Embryonic facial prominence (tissue), 1 donor: ENCODE measurements around the gene EVPL.
"Not testable (repeated sequence)": the region's sequence is repeated elsewhere in the genome, so short reads cannot be mapped to it uniquely, and the experiment has no call there.

Experiments used
- DNase-seq: peaks from one replicate; pipeline ENCODE4 v3.0.0-alpha.2; 2016; ENCODE audit errors: extremely low spot score

Gene EVPL

DNA sequence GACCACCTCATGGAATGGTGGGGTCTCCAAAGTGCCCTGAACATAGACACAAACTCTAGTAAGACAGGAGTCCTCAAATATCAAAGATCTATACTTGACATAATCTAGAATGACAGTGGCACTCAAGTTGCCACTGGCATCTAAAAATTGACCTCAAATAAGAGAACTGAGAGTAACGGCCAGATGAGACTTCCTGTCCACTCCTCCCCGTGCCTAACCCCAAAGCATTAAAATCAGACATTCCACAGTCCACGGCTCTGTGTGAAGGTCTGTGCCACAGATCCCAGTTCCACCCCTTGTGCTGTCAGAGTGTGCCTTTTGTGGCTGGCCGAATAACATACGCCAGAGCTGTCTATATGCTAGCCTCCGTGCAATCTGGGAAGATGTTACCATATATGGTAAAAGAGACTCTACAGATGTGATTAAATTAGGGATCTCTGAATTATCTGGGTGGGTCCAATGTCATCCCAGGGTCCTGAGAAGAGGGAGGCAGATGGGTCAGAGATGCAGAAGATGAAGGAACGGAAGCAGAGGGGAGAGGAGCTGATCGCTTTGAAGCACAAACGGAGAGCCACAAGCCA is 21.0 kb upstream of the EVPL start:
- DNase-seq, result no peak

DNA sequence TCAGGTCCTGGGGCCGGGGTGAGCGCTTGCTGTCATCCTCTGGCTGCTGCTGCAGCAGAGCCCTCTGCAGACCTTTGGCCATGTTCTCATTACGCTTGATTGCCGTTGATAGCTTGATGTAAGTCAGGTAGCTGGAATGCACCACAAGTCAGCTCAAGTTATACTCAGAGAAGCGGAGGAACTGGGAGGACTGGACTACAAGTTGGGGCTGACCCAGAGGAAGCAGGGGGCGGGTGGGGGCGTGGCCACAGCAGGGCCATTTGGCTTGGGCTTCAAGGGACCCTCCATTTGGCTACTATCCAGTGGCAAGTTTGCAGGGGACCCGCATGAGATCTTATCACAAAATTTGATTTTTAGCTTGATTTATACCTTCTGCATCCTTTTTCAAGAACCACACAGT is 19.0 kb upstream of the EVPL start:
- no peak for DNase-seq

DNA sequence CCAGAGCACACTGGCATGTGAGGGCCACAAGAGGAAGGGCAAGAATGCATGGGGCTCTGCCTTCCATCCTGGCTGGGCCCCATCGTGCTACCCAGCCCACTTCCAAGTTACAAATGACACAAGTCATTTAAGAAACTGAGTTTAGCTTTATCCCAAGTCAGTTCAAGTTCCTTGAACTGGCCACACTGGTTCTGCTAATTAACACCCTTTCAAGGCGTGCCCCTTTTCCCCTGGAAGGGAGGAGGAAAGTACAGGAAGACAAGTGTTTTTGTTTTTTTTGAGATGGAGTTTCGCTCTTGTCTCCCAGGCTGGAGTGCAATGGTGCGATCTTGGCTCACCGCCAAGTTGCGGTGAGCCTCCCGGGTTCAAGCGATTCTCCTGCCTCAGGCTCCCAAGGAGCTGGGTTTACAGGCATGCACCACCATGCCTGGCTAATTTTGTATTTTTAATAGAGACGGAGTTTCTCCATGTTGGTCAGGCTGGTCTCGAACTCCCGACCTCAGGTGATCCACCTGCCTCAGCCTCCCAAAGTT is 17.4 kb upstream of the EVPL start:
- not testable (repeated sequence) for DNase-seq

DNA sequence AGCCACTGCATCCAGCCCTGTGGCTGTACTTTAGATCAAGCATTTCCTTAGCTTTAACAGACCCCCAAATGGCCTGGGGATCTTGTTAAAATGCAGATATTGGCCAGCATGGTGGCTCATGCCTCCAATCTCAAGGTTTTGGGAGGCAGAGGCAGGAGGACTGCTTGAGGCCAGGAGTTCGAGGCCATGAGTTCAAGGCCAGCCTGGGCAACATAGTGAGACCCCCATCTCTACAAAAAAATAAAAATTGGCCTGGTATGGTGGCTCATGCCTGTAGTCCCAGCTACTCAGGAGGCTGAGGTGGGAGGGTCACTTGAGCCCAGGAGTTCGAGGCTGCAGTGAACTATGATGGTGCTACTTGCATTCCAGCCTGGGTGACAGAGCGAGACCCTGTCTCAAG is 15.8 kb upstream of the EVPL start:
- DNase-seq, result not testable (repeated sequence)

DNA sequence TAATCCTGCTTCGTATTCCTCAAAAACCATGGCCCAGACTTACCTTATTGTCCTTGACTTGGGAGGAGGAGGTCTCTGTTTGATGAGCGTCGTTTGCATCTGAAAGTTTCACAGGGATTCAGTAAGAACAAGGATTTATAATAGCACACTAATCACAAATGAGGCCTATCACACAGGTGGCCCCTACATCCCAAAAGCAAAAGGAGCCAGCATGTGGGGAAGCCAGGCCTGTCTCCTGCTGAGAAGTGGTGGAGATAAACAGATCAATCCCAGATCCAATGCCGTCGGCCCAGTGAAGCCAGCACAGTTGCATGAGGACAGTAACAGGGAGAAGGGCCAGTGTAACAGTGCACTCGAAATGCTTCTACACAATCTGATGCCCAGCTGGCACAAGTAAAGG is 13.3 kb upstream of the EVPL start:
- no peak for DNase-seq

DNA sequence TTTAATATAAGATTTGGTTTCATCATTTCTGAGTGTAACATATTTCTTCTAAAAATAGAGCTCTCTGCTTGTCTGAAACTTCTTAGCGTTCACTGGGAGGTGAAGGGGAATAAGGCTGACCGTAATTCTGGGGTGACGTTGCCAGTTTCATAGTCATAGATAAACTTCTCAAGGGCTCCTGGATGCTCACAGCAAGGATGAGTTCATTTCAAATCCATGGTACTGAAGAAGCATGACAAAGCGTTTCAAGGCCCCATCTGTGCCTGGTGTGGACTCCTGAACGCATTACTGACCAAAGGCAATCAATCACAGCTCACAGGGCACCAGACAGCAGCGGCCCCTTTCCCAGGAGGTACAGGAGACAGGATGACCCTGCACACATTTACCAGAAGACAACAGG is 12.0 kb upstream of the EVPL start:
- DNase-seq, result no peak

DNA sequence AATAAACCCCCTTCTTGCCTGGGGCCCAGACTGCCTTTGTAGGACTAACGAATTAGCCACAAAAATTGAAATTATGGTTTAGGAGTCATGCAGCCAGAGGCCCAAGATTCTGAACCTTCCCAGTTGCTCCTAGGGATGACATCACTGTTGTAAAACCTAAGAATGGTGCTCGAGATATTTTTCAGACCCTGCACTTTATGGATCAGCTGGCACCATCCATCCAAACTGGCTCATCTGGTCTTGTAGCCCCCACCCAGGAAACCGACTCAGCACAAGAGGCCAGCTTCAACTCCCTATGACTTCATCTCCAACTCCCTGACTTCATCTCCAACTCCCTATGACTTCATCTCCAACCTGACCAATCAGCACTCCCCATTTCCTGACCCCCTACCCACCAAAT is 10.9 kb upstream of the EVPL start:
- DNase-seq, result no peak

DNA sequence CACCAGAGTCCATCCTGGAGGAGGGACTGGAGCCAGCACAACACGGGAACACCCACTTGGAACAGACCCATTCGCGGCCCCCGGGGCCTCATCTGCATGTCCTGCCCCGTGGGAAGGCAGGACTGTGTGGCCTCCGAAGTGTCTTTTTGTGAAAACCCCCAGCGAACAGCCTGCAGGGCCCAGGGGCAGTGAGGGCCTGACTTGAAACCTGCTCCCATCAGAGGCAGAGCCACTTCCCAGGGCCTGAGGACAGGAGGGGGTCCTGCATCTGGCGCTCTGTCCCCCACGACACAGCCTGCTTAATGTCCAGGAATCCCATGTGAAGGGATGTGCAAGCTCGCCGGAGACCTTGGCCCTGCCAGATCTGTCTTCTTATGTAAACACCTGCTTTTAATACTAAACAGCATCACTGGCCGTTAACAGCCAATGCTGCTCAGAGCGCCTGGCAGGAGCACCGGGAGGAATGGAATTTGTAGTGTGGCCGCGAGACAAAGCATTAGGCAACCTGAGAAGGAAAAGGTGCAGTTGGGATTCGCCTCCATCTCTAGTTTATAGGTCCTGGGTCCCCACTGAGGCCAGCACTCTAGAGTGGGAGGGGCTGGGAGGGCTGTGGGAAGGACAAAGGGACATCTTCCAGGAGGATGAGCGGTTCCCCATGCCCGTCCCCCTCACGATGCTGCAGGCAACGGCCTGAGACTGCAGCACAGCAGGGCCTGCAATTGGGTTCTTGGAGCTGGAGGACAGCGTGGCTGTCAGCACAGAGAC is 9.6 kb upstream of the EVPL start:
- no peak for DNase-seq

DNA sequence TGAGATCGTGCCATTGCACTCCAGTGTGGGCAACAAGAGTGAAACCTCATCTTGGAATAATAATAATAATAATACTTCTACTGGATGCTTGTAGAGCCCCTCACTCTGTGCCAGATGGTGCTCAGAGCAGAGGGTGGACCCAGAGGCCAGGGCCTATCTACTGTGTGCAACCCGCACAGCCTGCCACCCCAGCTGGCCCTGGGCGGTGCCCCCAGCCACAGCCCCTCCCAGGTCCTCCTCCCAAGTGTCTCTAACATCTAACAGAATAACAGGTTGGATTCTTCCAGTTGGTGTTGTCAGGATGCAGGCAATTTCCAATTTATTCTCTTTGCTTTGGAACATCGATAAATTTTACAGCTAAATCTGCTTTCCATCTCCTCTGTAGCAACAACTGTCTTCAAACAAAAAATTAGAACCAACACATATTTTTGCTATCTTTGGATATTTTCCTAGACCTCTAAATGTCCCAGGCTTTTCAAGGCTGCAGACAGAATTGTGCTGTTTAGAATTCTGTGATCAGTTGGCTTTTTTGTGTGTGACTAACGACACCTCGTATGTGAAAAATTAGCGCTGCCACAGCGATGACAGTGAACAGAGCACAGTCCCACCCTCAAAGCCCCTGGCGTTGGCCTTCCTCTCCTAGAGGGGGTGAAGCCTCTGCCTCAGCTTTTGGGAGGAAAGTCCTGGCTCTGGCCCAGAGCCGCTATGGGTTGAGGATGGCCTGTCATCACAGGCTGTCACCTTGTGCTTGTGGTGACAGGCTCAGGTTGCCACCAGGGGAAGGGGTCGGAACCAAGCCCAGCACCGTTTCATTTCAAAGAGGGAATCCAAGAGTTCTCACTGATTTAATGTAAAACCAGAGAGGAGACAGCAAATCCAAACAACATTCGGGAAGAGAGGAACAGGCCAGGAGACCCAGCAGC is 7.6 kb upstream of the EVPL start:
- no peak for DNase-seq

DNA sequence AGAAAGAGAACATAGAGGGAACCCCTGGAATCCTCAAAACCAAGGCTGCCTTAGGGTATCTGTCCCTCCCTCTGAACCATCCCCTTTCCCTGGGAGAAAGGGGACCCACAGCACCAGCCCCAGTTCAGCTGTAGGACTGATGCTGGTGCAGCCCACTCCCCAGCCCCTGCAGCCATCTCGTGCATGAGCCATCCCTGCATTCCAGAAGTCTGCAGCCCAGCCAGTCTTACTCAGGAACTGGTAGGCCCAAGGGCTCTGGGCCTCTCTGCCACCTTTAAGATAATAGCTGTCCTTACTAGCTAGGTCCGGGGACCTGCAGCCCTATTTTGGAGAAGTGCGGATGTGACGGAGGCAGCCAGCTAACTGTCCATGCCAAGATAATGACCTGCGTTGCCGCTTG is 6.0 kb upstream of the EVPL start:
- no peak for DNase-seq

DNA sequence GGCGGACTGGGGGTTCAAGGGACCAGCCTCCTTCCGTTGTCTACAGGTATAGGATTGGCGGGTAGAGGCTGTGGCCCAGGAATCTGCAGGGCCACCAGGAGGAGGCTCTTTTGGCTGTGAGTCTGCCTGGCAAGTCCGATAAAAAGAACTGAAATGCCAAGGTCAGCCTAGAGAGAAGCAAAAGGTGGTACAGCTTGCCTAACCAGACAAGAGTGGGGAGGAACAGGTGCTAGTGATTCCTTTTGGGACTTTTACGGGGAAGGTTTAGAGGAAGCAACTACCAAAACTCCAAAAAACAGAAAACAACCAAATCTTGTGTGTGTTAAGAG is 5.6 kb upstream of the EVPL start:
- DNase-seq, result no peak

DNA sequence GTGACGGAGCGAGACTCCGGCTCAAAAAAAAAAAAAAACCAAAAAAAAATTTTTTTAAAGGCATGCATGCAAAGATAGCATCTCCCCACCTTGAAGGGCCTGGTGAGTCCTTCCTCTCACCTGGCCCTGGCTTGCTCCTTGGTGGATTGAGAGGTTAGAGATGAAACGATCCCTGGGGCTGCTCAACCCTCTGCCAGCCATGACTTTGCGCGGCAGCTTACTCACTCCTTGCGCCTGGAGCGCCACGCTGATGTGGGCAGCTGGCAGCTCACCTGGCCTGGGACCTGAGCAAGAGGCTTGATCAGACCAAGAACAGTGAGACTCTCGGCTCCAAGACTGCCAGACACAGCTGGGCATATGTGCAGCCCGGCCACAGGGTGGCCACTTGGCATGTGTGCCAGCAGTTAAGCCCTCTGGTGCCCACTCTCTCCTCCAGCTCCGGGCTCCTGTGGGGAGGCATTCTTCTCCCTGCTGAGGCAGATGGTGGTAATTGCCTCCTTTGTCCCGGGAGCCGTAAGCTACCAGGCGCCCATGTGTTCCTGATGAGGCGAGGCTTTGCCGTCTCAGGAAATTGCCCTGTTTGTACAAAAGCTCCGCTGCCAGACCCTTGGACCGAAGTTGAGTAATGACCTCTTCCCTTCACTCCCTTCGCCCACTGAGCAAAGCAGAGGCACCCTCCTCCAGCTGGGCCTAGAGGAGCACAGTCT is 5.1 kb upstream of the EVPL start:
- no peak for DNase-seq

DNA sequence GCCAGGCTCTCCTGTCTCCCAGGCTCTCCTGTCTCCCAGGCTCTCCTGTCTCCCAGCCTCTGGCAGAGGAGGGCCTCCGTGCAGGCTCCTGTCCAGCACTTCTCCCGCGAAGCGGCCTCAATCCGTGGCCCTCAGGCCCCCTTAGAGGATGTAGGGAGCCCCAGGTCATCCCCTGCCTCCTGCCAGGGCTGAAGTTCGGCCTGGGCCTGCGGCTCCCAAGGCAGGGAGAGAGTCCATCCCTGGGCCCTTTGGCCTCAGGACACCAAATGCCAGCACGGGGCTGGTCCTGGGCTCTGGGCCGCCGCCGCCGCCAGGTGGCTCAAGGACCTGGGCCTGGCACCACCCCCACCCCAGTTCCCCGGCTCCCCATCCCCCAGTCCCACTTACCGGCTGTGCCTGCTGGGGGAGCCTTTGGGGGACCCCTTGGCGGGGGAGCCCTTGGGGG is 370 bp downstream of the EVPL start:
- no peak for DNase-seq

DNA sequence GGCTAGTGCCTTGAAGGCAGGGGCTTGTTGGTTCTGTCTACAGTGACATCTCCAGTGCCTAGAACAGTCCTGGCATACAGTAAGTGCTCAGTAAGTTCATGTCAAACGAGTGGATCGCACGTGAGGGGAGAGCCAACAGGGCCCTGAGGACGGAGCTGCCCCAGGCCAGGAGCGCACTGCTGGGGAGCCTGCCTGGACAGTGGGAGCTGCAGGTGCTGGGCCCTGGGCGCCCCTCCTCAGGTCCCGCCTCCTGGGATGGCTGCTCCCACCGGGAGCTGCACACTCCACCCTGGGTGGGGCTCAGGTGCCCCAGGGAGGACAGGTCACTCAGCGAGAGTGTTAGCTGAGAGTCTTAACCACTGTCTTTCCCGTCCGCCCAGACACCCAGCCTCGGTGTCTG is 1.8 kb downstream of the EVPL start:
- DNase-seq, result no peak

DNA sequence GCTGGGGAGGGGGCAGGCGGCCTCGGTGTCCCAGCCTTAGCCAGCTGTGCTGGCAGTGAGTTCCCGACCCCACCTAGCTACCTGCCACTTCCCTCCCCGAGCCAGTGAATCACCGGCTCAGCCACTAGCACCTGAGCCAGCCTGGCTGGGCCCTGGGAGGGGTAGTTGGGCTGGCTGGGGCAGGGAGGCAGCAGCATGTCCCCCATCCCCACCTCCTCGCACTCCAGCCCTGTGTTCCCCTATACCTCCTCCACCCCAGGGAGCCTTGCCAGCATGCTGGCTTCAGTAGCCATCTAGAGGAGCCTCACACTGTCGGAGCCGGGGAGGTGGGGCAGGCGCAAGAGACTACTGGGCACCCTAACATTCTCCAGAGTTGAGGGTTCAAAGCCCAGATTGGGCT is 2.8 kb downstream of the EVPL start:
- no peak for DNase-seq

DNA sequence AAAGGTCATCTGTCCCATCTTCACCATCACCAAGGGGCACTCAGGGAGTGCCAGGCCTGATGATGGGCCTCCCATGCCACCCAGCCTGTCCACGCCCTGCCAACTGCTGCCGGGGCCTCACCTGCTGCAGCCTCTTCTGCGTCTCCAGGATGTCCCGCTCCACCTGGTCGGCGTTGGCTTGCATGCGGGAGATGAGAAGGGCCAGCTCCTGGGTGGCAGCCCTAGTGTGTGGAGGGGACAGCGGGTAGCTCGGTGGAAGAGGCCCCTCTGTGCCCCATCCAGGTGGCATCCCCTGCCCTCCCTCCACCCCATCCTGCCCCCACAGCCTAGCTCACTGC is 3.2 kb downstream of the EVPL start:
- no peak for DNase-seq

DNA sequence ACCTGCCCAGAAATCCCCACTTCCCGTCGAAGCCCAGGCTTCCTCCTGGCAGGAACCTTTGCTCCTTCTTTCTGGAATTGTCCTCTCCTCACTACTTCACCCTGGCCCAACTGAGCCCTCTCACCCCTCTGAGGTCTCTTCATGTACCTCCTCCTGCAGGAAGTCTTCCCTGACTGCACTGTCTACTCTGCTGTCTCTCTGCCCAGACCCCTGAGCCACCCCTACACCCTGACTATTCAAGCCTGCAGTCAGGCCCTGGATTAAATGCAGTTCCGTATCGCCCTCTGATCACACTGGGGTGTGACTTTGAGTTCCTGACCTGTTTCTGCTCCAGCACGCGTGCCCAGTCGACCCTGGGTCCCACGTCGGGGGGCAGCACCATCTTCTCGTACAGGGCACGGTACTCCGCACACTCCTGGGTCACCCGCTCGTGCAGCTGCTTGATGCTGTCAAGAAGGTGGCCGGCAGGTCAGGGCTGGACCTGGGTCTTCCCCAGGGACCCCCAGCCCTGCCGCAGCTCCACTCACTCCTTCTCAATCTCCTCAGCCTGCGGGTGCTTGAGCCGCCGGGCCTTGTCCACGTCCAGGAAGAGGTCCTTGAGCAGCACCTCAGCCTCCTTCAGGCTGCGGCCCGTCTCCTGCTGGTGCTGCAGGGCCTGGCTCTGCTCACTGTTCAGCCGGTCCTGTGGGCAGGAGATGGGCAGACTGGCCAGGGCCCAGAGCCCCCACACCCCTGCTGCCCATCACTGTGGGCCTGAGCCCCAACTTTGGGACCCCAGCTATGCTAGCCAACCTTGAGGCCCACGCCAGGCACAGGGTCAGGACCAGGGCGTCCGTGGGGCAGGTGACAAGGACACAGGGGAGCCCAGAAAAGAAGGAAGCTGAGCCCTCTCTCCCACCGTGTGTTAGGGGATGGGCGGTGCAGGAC is 3.9 kb downstream of the EVPL start:
- no peak for DNase-seq

DNA sequence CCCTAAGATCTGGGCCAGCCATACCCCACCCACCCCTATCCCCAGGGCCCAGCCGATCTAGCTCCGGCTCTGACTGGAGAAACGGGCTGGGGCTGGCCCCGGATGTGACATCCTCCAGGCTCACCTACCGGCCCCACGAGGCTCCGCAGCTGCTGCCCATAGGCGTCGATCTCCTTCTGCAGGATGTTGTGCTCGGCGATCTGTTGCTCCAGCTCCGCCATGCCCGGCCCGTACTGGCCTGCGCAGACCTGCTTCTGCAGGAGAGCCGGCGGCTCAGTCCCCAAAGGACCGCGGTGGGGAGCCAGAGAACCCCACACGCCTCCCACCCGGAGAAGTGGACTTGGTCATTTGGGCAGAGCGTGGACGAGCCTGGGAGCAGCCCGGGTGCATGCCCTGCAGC is 4.8 kb downstream of the EVPL start:
- no peak for DNase-seq

DNA sequence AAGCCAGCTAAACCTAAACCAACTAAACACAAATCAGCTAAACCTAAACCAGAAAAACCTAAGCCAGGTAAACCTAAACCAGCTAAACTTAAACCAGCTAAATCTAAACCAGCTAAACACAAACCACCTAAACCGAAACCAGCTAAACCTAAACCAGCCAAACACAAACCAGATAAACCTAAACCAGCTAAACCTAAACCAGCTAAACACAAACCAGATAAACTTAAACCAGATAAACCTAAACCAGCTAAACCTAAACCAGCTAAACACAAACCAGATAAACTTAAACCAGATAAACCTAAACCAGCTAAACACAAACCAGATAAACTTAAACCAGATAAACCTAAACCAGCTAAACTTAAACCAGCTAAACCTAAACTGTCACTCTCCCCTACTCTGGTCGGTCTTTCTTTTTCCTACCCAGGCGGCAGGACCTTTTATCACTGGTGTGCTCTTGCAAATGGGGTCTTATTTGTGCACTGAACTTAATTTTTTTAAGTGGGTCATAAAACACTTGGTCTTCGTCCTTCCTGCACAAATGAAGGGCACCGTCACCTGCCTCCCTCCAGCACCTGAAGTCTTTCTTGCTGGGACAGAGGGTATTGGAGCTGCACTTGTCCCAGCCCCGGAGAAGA is 7.2 kb downstream of the EVPL start:
- DNase-seq, result no peak

DNA sequence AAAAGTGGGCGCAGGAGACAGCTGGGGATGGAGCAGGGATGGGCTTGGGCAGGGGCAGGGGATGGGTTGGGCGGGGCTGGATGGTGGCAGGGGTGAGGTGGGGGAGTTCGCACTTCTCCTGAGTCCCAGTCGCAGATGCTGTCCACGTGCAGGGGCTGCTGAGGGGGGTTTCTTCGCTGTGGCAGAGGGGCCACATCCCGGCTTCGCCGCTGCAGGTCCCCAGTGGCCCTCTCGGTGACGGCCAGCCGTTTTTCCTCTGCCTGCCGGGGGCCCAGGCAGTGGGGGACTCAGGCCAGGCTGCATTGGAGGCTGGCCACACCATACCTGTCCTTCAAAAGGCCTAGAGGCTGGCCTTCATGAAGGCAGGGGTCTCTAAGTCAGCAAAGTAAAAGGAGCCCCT is 8.3 kb downstream of the EVPL start:
- no peak for DNase-seq

DNA sequence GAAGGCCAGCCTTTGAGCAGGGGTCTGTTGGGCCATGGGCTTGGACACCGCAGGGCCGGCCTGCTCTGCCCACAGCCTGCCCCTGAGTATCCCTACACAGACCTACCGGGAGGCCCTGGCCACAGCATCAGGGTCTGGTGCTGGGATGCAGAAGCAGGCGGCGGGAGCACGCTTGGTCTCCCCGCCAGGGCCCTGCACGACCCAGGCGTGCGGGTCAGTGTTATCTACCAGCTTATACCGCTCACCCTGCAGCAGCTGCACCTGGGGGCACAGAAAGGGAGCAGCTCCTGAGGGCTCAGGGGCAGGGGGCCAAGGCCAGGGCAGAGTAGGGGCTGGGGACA is 8.8 kb downstream of the EVPL start:
- no peak for DNase-seq
